ENCODE data around the gene NCKAP1.
"Not testable (repeated sequence)": the region's sequence is repeated elsewhere in the genome, so short reads cannot be mapped to it uniquely, and the experiment has no call there.

The NCKAP1 gene

GRCh38 chr2:182906454-182906853, 131.8 kb downstream of the NCKAP1 start:
- DNase-seq, result no peak

GRCh38 chr2:182904844-182905243, 133.4 kb downstream of the NCKAP1 start:
- DNase-seq, result no peak

GRCh38 chr2:182903566-182903965, 134.7 kb downstream of the NCKAP1 start:
- DNase-seq, result no peak

GRCh38 chr2:182901748-182902147, 136.5 kb downstream of the NCKAP1 start:
- no peak for DNase-seq

GRCh38 chr2:182898718-182899117, 139.5 kb downstream of the NCKAP1 start:
- no peak for DNase-seq

GRCh38 chr2:182897137-182897536, 141.1 kb downstream of the NCKAP1 start:
- DNase-seq, result no peak

GRCh38 chr2:182895798-182896197, 142.5 kb downstream of the NCKAP1 start:
- no peak for DNase-seq

- no peak for DNase-seq
Observed at GRCh38 chr2:182895169-182895568, 143.1 kb downstream of the NCKAP1 start.

- DNase-seq, result no peak
Observed at GRCh38 chr2:182894174-182894573, 144.1 kb downstream of the NCKAP1 start.

GRCh38 chr2:182893666-182894065, 144.6 kb downstream of the NCKAP1 start:
- no peak for DNase-seq

GRCh38 chr2:182893035-182893434, 145.2 kb downstream of the NCKAP1 start:
- DNase-seq, result not testable (repeated sequence)

GRCh38 chr2:182891611-182892010, 146.6 kb downstream of the NCKAP1 start:
- DNase-seq, result no peak

- DNase-seq, result no peak
Observed at GRCh38 chr2:182890773-182891378, 147.4 kb downstream of the NCKAP1 start.

GRCh38 chr2:182890305-182890704, 148.0 kb downstream of the NCKAP1 start:
- no peak for DNase-seq

GRCh38 chr2:182887753-182888415, 150.4 kb downstream of the NCKAP1 start:
- no peak for DNase-seq

- DNase-seq, result no peak
Observed at GRCh38 chr2:182887093-182887492, 151.2 kb downstream of the NCKAP1 start.

GRCh38 chr2:182885771-182886170, 152.5 kb downstream of the NCKAP1 start:
- DNase-seq, result no peak

- no peak for DNase-seq
Observed at GRCh38 chr2:182883451-182883850, 154.8 kb downstream of the NCKAP1 start.

- not testable (repeated sequence) for DNase-seq
Observed at GRCh38 chr2:182880100-182880499, 158.2 kb downstream of the NCKAP1 start.

- not testable (repeated sequence) for DNase-seq
Observed at GRCh38 chr2:182876653-182877052, 161.6 kb downstream of the NCKAP1 start.

GRCh38 chr2:182870227-182870626, 168.0 kb downstream of the NCKAP1 start:
- DNase-seq, result no peak

- no peak for DNase-seq
Observed at GRCh38 chr2:182868054-182868796, 170.0 kb downstream of the NCKAP1 start.

GRCh38 chr2:182867426-182868053, 170.7 kb downstream of the NCKAP1 start:
- no peak for DNase-seq

All from activated CD4-positive, alpha-beta T cell treated with anti-CD3 and anti-CD28 coated beads for 4 hours (primary cell).